ENCODE measurements around the gene NOS3. TPM values are rescaled to one million over a fixed set of nuclear protein-coding genes. Genes with fewer than 3 reads are reported as not detected.

Gene NOS3
- total and polyA plus RNA-seq, 9 of the 15 experiments (the other 6 are each of a cell fraction or from before 2014, with no cell fraction given) = 1.1 to 121 (median 23.6) TPM

DNA sequence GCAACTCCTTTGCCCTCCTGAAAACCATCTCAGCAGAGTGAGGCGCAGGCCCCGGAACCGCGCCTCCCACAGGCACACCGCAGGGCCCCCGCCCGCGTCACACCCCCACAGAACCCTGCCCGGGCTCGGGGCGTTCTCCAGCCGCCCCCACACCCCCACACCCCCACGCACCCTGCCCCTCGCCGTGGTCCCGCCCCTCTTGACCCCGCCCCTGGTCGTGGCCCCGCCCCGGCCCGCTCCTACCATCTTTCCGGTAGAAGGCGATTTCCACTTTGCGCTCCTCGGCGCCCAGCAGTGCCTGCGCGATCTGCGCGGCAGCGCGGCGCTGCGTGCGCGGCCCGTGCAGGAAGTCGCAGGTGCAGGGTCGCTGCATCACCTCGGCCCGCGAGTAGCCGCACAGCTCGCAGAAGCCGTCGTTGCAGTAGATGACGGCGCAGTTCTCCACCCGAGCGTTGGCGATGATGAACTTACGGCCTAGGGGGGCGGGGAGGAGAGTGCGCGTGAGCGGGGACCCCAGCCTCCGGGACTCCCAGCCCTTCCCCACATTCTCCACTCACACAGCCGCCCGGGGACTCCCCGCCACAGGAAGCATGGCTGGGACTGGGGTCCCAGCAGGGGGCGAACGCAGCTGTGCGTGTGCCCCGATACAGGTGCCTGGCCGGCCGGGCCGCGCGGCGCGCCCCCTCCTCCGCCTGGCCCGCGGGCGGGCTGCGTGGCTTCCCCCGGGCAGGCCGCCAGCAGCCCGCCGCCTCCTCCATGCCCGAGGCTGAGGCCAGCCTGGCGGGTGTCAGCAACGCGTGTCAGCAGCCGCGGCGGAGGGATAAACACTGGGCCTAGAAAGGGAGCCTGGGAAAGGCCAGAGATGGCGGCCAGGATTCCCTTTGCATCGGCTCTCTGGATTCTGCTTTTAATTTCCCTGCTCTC is 16.1 kb upstream of the NOS3 start (continued):
- TF ChIP-seq MYC (IDR thresholded peaks at IDR 0.05; ENCODE audit: low read depth, low read length) = no peak
- peak; percentile 60; the same call in 1 of the 2 replicates for TF ChIP-seq MYC (CRISPR knock-in tag; IDR thresholded peaks at IDR 0.05; ENCODE audit: borderline replicate concordance, low read depth)
- peak; percentile 60; the same call in 1 of the 2 replicates for TF ChIP-seq HMGXB4 (CRISPR knock-in tag; IDR thresholded peaks at IDR 0.05)
- no peak for TF ChIP-seq ZNF134 (CRISPR knock-in tag; conservative IDR thresholded peaks at IDR 0.05)
- no peak for TF ChIP-seq SNIP1 (IDR thresholded peaks at IDR 0.05; ENCODE audit: low read depth)
- TF ChIP-seq HDAC8 (tag; IDR thresholded peaks at IDR 0.05) = peak; percentile 62; the same call in 1 of the 2 replicates
- TF ChIP-seq, protein P1, sequence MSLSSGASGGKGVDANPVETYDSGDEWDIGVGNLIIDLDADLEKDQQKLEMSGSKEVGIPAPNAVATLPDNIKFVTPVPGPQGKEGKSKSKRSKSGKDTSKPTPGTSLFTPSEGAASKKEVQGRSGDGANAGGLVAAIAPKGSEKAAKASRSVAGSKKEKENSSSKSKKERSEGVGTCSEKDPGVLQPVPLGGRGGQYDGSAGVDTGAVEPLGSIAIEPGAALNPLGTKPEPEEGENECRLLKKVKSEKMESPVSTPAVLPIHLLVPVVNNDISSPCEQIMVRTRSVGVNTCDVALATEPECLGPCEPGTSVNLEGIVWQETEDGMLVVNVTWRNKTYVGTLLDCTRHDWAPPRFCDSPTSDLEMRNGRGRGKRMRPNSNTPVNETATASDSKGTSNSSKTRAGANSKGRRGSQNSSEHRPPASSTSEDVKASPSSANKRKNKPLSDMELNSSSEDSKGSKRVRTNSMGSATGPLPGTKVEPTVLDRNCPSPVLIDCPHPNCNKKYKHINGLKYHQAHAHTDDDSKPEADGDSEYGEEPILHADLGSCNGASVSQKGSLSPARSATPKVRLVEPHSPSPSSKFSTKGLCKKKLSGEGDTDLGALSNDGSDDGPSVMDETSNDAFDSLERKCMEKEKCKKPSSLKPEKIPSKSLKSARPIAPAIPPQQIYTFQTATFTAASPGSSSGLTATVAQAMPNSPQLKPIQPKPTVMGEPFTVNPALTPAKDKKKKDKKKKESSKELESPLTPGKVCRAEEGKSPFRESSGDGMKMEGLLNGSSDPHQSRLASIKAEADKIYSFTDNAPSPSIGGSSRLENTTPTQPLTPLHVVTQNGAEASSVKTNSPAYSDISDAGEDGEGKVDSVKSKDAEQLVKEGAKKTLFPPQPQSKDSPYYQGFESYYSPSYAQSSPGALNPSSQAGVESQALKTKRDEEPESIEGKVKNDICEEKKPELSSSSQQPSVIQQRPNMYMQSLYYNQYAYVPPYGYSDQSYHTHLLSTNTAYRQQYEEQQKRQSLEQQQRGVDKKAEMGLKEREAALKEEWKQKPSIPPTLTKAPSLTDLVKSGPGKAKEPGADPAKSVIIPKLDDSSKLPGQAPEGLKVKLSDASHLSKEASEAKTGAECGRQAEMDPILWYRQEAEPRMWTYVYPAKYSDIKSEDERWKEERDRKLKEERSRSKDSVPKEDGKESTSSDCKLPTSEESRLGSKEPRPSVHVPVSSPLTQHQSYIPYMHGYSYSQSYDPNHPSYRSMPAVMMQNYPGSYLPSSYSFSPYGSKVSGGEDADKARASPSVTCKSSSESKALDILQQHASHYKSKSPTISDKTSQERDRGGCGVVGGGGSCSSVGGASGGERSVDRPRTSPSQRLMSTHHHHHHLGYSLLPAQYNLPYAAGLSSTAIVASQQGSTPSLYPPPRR (CRISPR knock-in tag; IDR thresholded peaks at IDR 0.05; ENCODE audit: borderline replicate concordance) = no peak
- TF ChIP-seq TCF7 (IDR thresholded peaks at IDR 0.05; ENCODE audit: borderline replicate concordance) = no peak
- TF ChIP-seq, protein P2, sequence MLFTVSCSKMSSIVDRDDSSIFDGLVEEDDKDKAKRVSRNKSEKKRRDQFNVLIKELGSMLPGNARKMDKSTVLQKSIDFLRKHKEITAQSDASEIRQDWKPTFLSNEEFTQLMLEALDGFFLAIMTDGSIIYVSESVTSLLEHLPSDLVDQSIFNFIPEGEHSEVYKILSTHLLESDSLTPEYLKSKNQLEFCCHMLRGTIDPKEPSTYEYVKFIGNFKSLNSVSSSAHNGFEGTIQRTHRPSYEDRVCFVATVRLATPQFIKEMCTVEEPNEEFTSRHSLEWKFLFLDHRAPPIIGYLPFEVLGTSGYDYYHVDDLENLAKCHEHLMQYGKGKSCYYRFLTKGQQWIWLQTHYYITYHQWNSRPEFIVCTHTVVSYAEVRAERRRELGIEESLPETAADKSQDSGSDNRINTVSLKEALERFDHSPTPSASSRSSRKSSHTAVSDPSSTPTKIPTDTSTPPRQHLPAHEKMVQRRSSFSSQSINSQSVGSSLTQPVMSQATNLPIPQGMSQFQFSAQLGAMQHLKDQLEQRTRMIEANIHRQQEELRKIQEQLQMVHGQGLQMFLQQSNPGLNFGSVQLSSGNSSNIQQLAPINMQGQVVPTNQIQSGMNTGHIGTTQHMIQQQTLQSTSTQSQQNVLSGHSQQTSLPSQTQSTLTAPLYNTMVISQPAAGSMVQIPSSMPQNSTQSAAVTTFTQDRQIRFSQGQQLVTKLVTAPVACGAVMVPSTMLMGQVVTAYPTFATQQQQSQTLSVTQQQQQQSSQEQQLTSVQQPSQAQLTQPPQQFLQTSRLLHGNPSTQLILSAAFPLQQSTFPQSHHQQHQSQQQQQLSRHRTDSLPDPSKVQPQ (CRISPR knock-in tag; IDR thresholded peaks at IDR 0.05; ENCODE audit: borderline replicate concordance) = no peak
- TF ChIP-seq SMAD3 (CRISPR knock-in tag; conservative IDR thresholded peaks at IDR 0.05) = no peak
- TF ChIP-seq GMEB1 (CRISPR knock-in tag; IDR thresholded peaks at IDR 0.05) = peak; percentile 67
- TF ChIP-seq ZNF780A (CRISPR knock-in tag; IDR thresholded peaks at IDR 0.05) = no peak
- TF ChIP-seq NCOA4 (IDR thresholded peaks at IDR 0.05; ENCODE audit: partially characterized antibody) = no peak
- TF ChIP-seq, protein P3, sequence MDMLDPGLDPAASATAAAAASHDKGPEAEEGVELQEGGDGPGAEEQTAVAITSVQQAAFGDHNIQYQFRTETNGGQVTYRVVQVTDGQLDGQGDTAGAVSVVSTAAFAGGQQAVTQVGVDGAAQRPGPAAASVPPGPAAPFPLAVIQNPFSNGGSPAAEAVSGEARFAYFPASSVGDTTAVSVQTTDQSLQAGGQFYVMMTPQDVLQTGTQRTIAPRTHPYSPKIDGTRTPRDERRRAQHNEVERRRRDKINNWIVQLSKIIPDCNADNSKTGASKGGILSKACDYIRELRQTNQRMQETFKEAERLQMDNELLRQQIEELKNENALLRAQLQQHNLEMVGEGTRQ (CRISPR knock-in tag; IDR thresholded peaks at IDR 0.05) = no peak
- TF ChIP-seq ZNF507 (tag; conservative IDR thresholded peaks at IDR 0.05) = no peak

Data from K562 (cell line).